ENCODE results near the gene EMX2. TPM values are rescaled to one million over a fixed set of nuclear protein-coding genes. Genes with fewer than 3 reads are reported as not detected.

EMX2 gene
- total RNA-seq, 1 donor from 2014 or later, result not detected

DNA sequence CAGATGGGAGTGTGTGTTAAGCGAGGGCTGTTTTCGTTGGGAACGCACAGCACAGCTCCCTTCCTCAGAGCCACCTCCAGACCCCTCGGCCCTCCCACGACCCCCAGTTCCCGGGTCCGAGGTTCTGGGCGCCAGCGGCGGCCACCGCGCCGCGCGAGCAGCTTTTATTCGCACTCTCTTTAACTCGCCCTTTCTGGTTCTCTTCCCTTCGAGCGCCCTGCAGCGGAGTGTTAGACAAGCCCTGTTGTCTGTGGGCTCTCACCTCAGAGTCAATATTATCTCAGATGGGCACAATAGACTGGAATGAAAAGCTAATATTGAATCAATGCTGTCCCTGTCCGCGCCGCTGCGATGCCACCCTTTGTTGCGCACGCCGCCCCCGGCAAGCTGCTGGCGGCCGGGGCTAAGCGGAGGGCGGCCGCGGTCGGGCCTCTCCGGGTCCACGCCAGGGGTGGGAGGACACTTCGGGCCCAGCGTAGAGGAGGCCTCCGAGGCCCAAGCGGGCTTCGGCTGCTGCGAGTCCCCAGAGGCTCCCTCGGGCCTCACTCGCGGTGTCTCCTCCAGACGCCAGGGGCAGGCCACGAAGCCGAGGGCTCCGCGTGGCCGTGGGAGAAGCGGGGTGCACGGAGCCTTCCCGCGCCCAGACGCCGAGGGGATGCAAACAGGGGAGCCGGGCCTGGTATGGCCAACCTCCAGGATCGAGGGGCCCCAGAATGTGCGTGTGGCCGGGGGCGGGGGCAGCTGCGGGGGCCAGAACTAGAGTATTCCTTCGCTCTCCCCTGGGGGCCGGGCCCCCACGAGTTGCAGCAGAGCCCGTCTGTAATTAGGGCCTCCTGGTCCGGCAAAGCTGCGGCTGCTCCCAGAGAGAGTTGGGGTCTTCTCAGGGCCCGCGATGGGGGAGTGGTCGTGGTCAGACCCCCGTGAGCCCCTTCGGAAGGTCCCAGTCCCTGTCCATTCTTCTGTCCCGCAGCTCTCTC lies 7.9 kb upstream of the EMX2 start:
- peak overlapping the region; percentile 14 for H3K27ac Mint-ChIP-seq
- no peak overlapping the region for H3K4me3 Mint-ChIP-seq
- no peak for DNase-seq (ENCODE audit: low spot score)

DNA sequence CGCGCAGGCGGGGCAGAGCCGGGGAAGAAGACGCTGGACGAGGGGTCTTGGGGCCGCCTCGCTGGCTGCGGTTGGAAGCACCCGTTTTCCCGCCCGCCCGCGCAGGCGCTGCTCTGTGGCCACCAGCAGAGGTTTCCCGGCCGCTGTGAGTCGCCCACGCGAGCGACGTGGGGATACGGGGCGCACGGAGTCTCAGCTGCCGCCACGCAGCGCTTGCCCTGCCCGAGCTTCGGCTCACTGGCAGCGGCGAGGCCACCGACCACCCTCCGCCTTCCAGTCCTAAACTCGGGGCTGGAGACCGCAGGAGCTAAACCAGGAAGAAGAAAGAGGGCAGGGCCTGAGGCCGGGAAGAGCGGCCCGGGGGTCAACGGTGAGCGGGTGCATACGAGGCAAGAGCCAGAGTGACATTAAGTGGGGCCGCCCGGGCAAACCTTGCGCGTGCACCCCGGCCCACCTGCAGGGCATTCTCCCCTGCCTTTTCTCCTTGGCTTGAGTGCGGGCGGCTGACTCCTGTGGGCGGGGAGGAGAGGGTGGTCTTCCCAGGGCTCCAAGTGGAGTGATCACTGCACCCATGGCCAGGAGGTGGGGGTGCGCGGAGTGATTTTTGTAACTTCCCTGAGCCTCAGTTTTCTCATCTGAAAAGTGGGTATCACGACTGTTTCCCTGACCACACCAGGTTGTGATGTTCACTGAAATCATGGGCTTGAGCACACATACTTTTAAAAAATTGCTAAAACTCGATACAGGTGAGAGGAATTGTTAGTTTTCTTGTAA lies 7.1 kb upstream of the EMX2 start:
- peaks cover 84% of the 10 kb centered on the region for H3K27me3 Mint-ChIP-seq (ENCODE audit: insufficient read depth)
- H3K4me3 Mint-ChIP-seq, result no peak overlapping the region
- intact Hi-C loops (cut with micrococcal nuclease), result loop anchor here (1.0 to 10.0 kb wide), 3 partner anchors 10 to 199 kb away; no protein-coding TSS in a partner anchor

More for the DNA sequence above, 7.9 kb upstream of the EMX2 start:
- H3K27me3 Mint-ChIP-seq (ENCODE audit: insufficient read depth), result peaks cover 82% of the 10 kb centered on the region
- intact Hi-C loops (cut with micrococcal nuclease), result loop anchor here (2.0 to 10.0 kb wide), 2 partner anchors 16 to 200 kb away; no protein-coding TSS in a partner anchor
- H3K36me3 Mint-ChIP-seq (ENCODE audit: low read depth), result no peaks in the 10 kb centered on the region
- H3K9me3 Mint-ChIP-seq, result no peaks in the 10 kb centered on the region
- no peaks in the 10 kb centered on the region for H3K4me1 Mint-ChIP-seq (ENCODE audit: low read depth)

DNA sequence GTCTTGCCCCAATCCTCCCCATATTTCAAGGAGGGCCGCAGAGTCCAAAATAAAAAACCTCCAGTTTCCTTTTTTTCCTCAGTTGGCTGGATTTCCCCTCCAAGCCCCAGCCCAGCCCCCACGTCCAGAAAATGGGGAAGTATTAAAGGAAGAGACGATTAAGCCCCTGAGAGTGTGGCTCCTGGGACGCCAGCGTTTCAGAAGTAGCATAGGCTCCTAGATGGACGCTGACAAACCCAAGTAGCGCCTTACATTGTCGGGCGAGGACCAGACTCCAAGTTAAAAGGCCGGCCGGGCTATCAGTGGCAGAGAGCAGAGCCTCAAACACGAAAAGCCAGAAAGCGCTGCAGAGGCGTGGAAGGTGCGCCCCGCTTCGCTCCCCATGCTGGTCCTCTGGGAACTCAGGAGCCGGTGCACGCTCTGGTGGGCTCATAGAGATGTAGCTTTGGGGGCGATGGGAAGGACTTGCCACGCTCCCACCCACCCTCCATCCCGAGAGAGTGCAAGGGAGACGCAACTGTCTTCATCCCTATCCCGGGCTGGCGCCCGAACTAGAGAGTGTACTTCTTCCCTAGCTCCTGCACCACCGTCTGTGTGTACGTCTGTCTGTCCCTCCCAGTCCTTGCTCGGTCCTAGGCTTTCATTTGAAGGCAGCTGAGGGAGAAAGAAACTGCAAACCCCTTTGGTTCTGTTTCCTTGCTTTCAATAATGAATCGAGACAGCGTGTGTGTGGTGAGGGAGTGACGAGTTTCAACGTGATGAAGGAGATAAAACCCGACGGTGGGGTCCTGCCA lies 6.3 kb upstream of the EMX2 start:
- DNase-seq (ENCODE audit: low spot score), result no peak
- Mint-ChIP-seq H3K4me3 (no peak overlapping the region), H3K9me3 (no peaks in the 10 kb centered on the region)

More for the DNA sequence above, 7.1 kb upstream of the EMX2 start:
- H3K36me3 Mint-ChIP-seq (ENCODE audit: low read depth), result no peaks in the 10 kb centered on the region
- H3K27ac Mint-ChIP-seq, result peak overlapping the region; percentile 63
- H3K4me1 Mint-ChIP-seq (ENCODE audit: low read depth), result no peaks in the 10 kb centered on the region
- H3K9me3 Mint-ChIP-seq, result no peaks in the 10 kb centered on the region
- DNase-seq (ENCODE audit: low spot score), result no peak

DNA sequence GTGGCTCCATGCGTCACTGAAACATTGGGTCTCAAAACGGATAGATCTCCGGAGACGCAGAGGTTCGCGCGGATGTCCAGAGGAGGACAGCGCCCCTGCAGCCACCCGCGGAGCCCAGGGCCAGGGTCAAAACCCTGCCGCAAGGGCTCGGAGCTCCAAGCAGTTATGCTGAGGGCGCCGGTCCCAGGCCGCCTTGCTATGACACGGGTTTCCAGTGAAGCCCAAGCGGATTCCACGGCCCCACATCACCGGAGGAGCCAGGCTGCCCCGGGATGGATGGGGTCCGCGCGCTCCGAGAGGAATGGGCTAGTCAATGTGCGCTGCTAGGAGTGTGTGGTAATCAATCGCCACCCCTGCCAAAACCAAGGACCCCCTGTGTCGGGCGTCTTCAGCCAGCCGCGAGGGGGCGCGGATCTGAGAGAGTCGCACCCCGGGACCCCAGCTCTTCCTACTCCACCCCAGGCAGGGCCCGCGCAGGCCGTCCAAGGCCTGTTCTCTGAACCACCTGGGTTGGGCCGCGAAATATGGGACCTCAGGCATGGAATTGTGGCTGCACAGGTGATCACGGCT lies 5.6 kb upstream of the EMX2 start:
- intact Hi-C loops (cut with micrococcal nuclease), result loop anchor here (1.0 to 10.0 kb wide), 3 partner anchors 8 to 704 kb away; no protein-coding TSS in a partner anchor
- Mint-ChIP-seq H3K4me1 (ENCODE audit: low read depth) (no peaks in the 10 kb centered on the region), H3K9me3 (no peaks in the 10 kb centered on the region), H3K4me3 (no peak overlapping the region), H3K27ac (peak overlapping the region; percentile 16), H3K36me3 (ENCODE audit: low read depth) (no peaks in the 10 kb centered on the region), H3K27me3 (ENCODE audit: insufficient read depth) (peaks cover 80% of the 10 kb centered on the region)
- no peak for DNase-seq (ENCODE audit: low spot score)

More for the DNA sequence above, 6.3 kb upstream of the EMX2 start:
- Mint-ChIP-seq H3K36me3 (ENCODE audit: low read depth) (no peaks in the 10 kb centered on the region), H3K27me3 (ENCODE audit: insufficient read depth) (peaks cover 84% of the 10 kb centered on the region), H3K4me1 (ENCODE audit: low read depth) (no peaks in the 10 kb centered on the region), H3K27ac (peak overlapping the region; percentile 16)
- intact Hi-C loops (cut with micrococcal nuclease), result loop anchor here (1.0 to 10.0 kb wide), 2 partner anchors 9 to 199 kb away; no protein-coding TSS in a partner anchor

DNA sequence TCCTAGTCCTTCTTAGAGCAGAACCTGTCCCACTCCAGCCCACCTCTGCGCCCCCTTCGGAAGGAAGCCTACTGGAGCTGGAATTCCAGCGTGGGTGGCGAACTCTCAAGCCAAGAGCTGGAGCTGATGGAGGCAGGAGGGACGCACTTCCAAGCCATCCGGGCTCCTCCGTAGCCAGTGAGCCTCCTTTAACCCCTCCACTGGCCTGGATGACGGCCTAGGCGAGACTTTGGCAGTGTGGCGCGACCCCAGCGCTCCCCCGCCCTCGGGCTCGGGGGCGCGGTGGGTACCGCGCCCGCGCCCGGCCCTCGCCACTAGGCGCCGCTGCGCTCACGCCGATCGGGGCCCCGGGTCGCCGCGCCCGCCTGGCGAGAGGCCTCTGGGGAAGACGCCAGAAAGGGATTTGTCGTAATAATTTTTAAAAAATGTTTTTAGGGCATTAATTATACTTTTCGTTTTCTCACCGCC lies 5.1 kb upstream of the EMX2 start:
- H3K36me3 Mint-ChIP-seq (ENCODE audit: low read depth), result no peaks in the 10 kb centered on the region
- peaks cover 76% of the 10 kb centered on the region for H3K27me3 Mint-ChIP-seq (ENCODE audit: insufficient read depth)
- intact Hi-C loops (cut with micrococcal nuclease), result loop anchor here (1.0 to 10.0 kb wide), 2 partner anchors 197 to 704 kb away; no protein-coding TSS in a partner anchor
- no peak for DNase-seq (ENCODE audit: low spot score)
- no peaks in the 10 kb centered on the region for H3K4me1 Mint-ChIP-seq (ENCODE audit: low read depth)
- no peaks in the 10 kb centered on the region for H3K9me3 Mint-ChIP-seq
- no peak overlapping the region for H3K27ac Mint-ChIP-seq
- no peak overlapping the region for H3K4me3 Mint-ChIP-seq

DNA sequence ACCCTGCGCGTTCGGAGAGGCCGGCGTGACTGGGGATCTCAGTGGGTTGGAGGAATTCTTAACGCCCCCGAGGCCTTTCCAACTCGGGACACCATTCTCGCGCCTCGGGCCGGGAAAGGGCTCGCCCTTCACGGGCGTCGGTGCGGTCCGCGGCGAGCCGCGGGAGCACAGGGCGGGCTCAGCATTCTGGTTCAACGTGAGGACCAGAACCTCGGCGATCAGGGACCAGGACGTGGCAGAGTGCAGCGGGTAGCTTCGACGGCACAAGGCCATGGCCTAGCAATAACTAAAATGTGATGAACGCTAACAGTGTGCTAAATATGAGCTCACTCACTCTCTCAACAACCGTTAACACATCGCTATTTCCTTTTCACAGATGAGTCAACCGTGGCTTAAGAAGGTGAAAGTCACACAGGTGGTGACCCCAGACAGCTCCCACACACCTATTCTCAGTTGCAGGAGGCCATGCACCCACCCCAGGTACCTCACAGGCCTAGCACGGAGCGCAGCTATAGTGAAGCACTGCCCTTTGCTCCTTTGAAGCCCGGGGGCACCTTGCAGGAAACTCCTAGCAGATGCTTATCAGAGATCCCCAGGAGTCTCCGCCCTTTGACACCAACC lies 4.5 kb upstream of the EMX2 start:
- H3K4me3 Mint-ChIP-seq, result no peak overlapping the region
- no peaks in the 10 kb centered on the region for H3K4me1 Mint-ChIP-seq (ENCODE audit: low read depth)
- no peaks in the 10 kb centered on the region for H3K36me3 Mint-ChIP-seq (ENCODE audit: low read depth)
- peaks cover 75% of the 10 kb centered on the region for H3K27me3 Mint-ChIP-seq (ENCODE audit: insufficient read depth)
- DNase-seq (ENCODE audit: low spot score), result no peak
- H3K27ac Mint-ChIP-seq, result no peak overlapping the region
- no peaks in the 10 kb centered on the region for H3K9me3 Mint-ChIP-seq
- intact Hi-C loops (cut with micrococcal nuclease), result loop anchor here (1.0 to 10.0 kb wide), 2 partner anchors 197 to 703 kb away; no protein-coding TSS in a partner anchor

DNA sequence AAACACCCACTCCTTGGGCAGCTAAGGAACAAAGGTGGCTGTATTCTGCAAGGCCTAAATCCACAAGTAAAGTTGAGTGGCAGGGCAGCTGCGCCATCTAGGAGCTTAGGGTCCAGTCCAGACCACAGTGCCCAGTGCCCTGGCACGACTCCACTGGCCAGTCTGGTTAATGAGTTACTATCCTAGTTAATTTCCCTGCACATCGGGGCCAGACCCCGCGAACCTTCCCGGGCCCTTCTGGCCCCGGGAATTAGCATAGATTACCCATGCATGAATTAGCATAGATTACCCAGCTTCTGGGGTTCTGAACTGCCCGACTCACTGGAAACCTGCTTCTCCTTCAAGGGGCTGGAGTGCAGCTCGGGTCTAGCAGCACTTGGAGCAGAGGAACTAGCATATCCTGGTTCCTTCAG lies 3.2 kb upstream of the EMX2 start:
- no peak for DNase-seq (ENCODE audit: low spot score)
- Mint-ChIP-seq H3K9me3 (no peaks in the 10 kb centered on the region), H3K4me3 (no peak overlapping the region), H3K27me3 (ENCODE audit: insufficient read depth) (peaks cover 72% of the 10 kb centered on the region), H3K36me3 (ENCODE audit: low read depth) (no peaks in the 10 kb centered on the region), H3K27ac (no peak overlapping the region), H3K4me1 (ENCODE audit: low read depth) (peaks cover 4% of the 10 kb centered on the region)
- intact Hi-C loops (cut with micrococcal nuclease), result loop anchor here (10.0 kb wide), 1 partner anchor 195 kb away; no protein-coding TSS in a partner anchor

DNA sequence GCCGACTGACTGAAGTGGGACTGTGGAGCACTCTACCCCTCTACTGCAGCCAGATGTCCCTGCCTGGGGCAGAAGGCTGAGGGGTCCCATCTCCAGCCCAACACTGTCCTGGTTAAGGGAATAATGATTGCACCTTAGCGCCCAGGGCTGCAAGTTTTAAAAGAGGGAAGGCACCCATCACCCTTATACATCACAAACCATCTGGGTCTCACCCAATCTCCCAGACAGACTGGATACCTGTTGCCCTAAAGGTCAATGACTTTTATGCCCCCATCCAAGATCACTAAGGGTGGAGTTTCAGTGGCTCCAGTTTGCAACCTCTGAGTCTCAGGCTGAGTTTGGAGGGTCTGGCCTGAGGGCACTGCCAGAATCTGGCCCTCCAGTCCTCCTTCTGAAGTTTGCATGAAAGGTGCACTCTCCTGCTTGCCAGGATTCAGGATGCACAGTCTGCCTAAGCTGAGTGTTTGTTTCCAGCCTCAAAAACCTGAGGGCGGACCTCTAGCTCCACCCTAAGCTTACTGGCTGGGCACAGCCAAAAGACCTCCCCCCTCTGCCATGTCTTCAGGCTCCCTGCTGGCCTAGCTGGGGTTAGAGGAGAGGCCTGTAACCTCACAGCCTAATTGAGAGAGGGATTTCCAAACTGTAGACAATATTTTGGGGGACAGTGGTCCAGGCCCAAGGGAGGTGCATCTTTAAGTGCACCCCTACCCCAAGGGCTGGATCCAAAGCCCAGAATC lies 2.5 kb upstream of the EMX2 start:
- Mint-ChIP-seq H3K27ac (peak overlapping the region; percentile 58), H3K9me3 (no peaks in the 10 kb centered on the region), H3K4me3 (no peak overlapping the region), H3K36me3 (ENCODE audit: low read depth) (no peaks in the 10 kb centered on the region), H3K27me3 (ENCODE audit: insufficient read depth) (peaks cover 76% of the 10 kb centered on the region), H3K4me1 (ENCODE audit: low read depth) (peaks cover 6% of the 10 kb centered on the region)
- no peak for DNase-seq (ENCODE audit: low spot score)
- intact Hi-C loops (cut with micrococcal nuclease), result loop anchor here (2.0 to 10.0 kb wide), 2 partner anchors 195 to 375 kb away; no protein-coding TSS in a partner anchor

DNA sequence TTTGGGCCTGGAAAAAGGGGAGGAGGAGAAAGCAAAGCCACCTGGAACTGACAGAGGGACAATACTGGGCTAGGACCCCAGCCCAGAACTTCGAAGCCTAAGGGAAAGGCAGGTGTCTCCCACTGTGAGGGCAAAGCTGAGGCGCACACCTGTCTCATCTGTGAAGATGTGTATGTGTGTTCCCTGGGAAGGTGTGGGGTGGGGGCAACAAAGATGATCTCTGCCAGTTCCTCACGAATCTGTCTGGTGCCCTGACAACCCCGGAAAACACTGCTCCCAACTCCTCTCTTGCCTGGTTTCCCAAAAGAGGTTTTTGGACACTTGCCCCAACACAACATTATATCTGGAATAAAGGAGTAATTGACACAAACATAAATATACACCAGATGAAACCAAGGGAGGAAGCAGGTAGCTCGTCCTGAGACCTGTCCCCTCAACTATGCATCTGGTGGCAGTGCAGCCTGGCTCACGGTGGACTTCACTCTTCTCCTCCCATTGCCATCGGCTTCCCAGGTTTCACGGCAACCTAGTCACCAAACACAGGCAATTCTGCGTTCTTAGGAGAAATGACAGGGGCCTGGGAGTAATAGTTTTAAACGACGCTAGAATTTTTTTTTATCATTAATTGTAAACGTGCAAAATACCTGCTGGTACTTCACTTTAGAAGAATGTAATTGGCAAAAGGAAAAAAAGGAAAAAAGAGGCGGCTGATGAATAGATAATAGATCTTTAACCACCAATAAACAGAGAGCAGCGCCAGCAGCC lies 1.7 kb upstream of the EMX2 start:
- peaks cover 73% of the 10 kb centered on the region for H3K27me3 Mint-ChIP-seq (ENCODE audit: insufficient read depth)
- no peak for DNase-seq (ENCODE audit: low spot score)
- peaks cover 6% of the 10 kb centered on the region for H3K4me1 Mint-ChIP-seq (ENCODE audit: low read depth)
- H3K36me3 Mint-ChIP-seq (ENCODE audit: low read depth), result no peaks in the 10 kb centered on the region
- H3K27ac Mint-ChIP-seq, result peak overlapping the region; percentile 58
- no peaks in the 10 kb centered on the region for H3K9me3 Mint-ChIP-seq
- H3K4me3 Mint-ChIP-seq, result no peak overlapping the region
- intact Hi-C loops (cut with micrococcal nuclease), result loop anchor here (2.0 kb wide), 1 partner anchor 376 kb away; no protein-coding TSS in a partner anchor

DNA sequence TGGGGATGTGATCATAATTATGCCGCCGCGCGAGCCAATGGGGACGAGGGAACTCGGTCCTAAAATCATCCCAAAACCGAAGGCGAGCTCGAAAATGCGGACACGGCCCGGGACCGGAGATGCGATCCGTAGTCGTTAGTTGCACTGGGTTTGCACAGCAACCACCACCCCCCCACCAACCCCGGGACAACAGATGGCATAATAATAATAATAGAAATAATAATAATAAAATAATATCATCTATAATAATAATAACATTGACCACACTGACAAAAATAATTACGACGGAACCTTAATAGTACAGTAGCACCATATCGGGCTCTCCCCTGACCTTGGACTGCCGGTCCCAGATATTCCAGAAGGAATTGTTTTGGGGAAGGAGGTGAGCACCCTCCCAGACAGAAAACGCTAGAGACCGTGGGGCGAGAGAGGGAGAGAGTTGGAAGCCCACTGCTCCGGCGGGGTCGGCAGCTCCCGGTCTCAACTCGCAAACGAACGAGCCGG lies 1.1 kb upstream of the EMX2 start:
- H3K36me3 Mint-ChIP-seq (ENCODE audit: low read depth), result no peaks in the 10 kb centered on the region
- peak overlapping the region; percentile 84 for H3K27ac Mint-ChIP-seq
- H3K4me1 Mint-ChIP-seq (ENCODE audit: low read depth), result peaks cover 6% of the 10 kb centered on the region
- peaks cover 72% of the 10 kb centered on the region for H3K27me3 Mint-ChIP-seq (ENCODE audit: insufficient read depth)
- no peak overlapping the region for H3K4me3 Mint-ChIP-seq
- H3K9me3 Mint-ChIP-seq, result no peaks in the 10 kb centered on the region
- DNase-seq (ENCODE audit: low spot score), result no peak
- intact Hi-C loops (cut with micrococcal nuclease), result loop anchor here (2.0 kb wide), 1 partner anchor 377 kb away; no protein-coding TSS in a partner anchor

Measured in activated T-helper 1 cell treated with anti-CD3 and anti-CD28 coated beads, Interleukin-12 subunit alpha, Interleukin-12 subunit beta, Interleukin-2, Interleukin-4 antibody, amounts not matched to agents 30 ng/mL and 10 ng/mL and 1 ng/mL, durations not matched to agents 14 hours and 24 hours and 36 hours (primary cell).